ENCODE results near the gene FRS2.

DNA sequence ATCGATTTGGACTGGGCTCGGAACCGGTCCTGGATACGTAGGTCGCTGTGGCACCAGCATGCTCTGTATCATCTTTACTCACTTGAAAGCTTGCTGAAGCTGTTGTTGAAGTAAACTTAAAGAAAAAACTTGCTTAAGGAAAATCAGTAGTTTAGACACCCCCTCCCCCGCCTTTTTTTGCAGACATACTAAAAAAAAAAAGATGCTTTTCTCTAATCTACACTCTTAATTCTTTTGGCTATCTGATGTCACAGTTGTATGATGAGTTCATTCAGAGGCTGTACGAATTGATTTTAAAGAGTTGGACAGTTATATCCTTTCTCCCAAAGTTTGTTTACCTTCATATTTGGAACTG, 865 bp downstream of the FRS2 start:
- TF ChIP-seq, protein P1, sequence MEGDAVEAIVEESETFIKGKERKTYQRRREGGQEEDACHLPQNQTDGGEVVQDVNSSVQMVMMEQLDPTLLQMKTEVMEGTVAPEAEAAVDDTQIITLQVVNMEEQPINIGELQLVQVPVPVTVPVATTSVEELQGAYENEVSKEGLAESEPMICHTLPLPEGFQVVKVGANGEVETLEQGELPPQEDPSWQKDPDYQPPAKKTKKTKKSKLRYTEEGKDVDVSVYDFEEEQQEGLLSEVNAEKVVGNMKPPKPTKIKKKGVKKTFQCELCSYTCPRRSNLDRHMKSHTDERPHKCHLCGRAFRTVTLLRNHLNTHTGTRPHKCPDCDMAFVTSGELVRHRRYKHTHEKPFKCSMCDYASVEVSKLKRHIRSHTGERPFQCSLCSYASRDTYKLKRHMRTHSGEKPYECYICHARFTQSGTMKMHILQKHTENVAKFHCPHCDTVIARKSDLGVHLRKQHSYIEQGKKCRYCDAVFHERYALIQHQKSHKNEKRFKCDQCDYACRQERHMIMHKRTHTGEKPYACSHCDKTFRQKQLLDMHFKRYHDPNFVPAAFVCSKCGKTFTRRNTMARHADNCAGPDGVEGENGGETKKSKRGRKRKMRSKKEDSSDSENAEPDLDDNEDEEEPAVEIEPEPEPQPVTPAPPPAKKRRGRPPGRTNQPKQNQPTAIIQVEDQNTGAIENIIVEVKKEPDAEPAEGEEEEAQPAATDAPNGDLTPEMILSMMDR (IDR thresholded peaks at IDR 0.05), result no peak
- no peak for TF ChIP-seq EP300 (IDR thresholded peaks at IDR 0.05)
